Activated CD8-positive, alpha-beta T cell treated with anti-CD3 and anti-CD28 coated beads, Interleukin-2, amount 10 ng/mL, durations not matched to agents 7 days and 5 days (primary cell): Measurements from ENCODE around the gene ZFP64. TPM values are rescaled to one million over a fixed set of nuclear protein-coding genes. Genes with fewer than 3 reads are reported as not detected.
A peak's percentile ranks its signal among the peaks of the same experiment; 100 is the strongest.
"Not testable (repeated sequence)": the region's sequence is repeated elsewhere in the genome, so short reads cannot be mapped to it uniquely, and the experiment has no call there.

Source experiments
- ATAC-seq: fragments of 150-1000 bp; cut with Tn5 transposase; one replicate; pipeline ENCODE4 v1.10.0; 2021; ENCODE audit warnings: moderate library complexity
- CTCF ChIA-PET: fragments of 350-600 bp; sonication (Branson Sonifier 250); formaldehyde crosslinking; loops from one replicate; lab custom pipeline; 2021; ENCODE audit warnings: antibody characterized with exemption; lab: Charles Lee
- POLR2A ChIA-PET: fragments of 350-600 bp; sonication (Branson Sonifier 250); formaldehyde crosslinking; loops from one replicate; lab custom pipeline; 2021; ENCODE audit warnings: antibody characterized with exemption; lab: Charles Lee
- DNase-seq: peaks from one replicate; pipeline ENCODE4 v3.0.0-alpha.2; 2020
- H3K27ac Mint-ChIP-seq: one replicate; pipeline ENCODE4 v1.8.0; 2021; ENCODE audit warnings: mild to moderate bottlenecking, mixed read lengths
- H3K27me3 Mint-ChIP-seq: one replicate; pipeline ENCODE4 v1.8.0; 2021; ENCODE audit warnings: low read depth, mixed read lengths
- H3K36me3 Mint-ChIP-seq: one replicate; pipeline ENCODE4 v1.8.0; 2021; ENCODE audit warnings: low read depth, mixed read lengths
- H3K4me1 Mint-ChIP-seq: one replicate; pipeline ENCODE4 v1.8.0; 2021; ENCODE audit warnings: low read depth, mixed read lengths
- H3K4me3 Mint-ChIP-seq: one replicate; pipeline ENCODE4 v1.8.0; 2021; ENCODE audit warnings: mild to moderate bottlenecking, mixed read lengths
- H3K9me3 Mint-ChIP-seq: one replicate; pipeline ENCODE4 v1.8.0; 2022; ENCODE audit warnings: mixed read lengths; ENCODE audit not compliant: insufficient read depth
- total RNA-seq, 2 experiments: library from RNA; stranded (reverse); gene quantifications; one replicate each; pipeline ENCODE4 v1.2.3, GENCODE V29; 2021

ZFP64 gene
- 10 to 100 TPM; 10.4 to 10.5 TPM for total RNA-seq

- ATAC-seq (peak; percentile 87), DNase-seq (peak; percentile 77)
- Mint-ChIP-seq H3K27ac (peak within 1 kb of the TSS; percentile 92), H3K27me3 (no peaks in the 10 kb centered on the region), H3K36me3 (peaks cover 3% of the 10 kb centered on the region), H3K4me1 (peaks cover 21% of the 10 kb centered on the region), H3K9me3 (no peaks in the 10 kb centered on the region), H3K4me3 (peak within 1 kb of the TSS; percentile 95)
- POLR2A ChIA-PET = interaction anchor here (0.6 to 1.1 kb wide), 6 partner anchors 12 to 1220 kb away, joined by 3 to 6 read pairs (median 4); no protein-coding TSS in a partner anchor
- CTCF ChIA-PET = interaction anchor here (0.6 to 1.6 kb wide), 14 partner anchors 10 to 1377 kb away, joined by 3 to 7 read pairs (median 4); no protein-coding TSS in a partner anchor
These were observed at the start of gene ZFP64 for GRCh38 chr20:52191132-52191915. ZFP64 (minus strand) TSS chr20:52191779; CDS start chr20:52191636, 143 bp downstream.

GRCh38 chr20:52240802-52241201, 49.2 kb upstream of the ZFP64 start:
- H3K4me1 Mint-ChIP-seq = no peaks in the 10 kb centered on the region
- ChIA-PET POLR2A (no interaction called here), CTCF (no interaction called here)
- H3K27ac Mint-ChIP-seq = no peak overlapping the region
- H3K4me3 Mint-ChIP-seq = no peak overlapping the region
- DNase-seq = no peak
- H3K36me3 Mint-ChIP-seq = no peaks in the 10 kb centered on the region
- H3K27me3 Mint-ChIP-seq = peaks cover 2% of the 10 kb centered on the region
- no peaks in the 10 kb centered on the region for H3K9me3 Mint-ChIP-seq
- no peak for ATAC-seq

- H3K36me3 Mint-ChIP-seq = no peaks in the 10 kb centered on the region
- H3K9me3 Mint-ChIP-seq = no peaks in the 10 kb centered on the region
- no peaks in the 10 kb centered on the region for H3K4me1 Mint-ChIP-seq
- no peak for DNase-seq
- ChIA-PET CTCF (interaction anchor here (1.1 kb wide), 1 partner anchor 73 kb away, joined by 3 read pairs; no protein-coding TSS in a partner anchor), POLR2A (no interaction called here)
- no peak overlapping the region for H3K27ac Mint-ChIP-seq
- H3K27me3 Mint-ChIP-seq = peaks cover 2% of the 10 kb centered on the region
- H3K4me3 Mint-ChIP-seq = no peak overlapping the region
- no peak for ATAC-seq
These were observed 47.5 kb upstream of the ZFP64 start for GRCh38 chr20:52239102-52239501.

- H3K4me1 Mint-ChIP-seq = no peaks in the 10 kb centered on the region
- DNase-seq = no peak
- H3K9me3 Mint-ChIP-seq = no peaks in the 10 kb centered on the region
- CTCF ChIA-PET = no interaction called here
- no peak overlapping the region for H3K27ac Mint-ChIP-seq
- H3K27me3 Mint-ChIP-seq = peaks cover 2% of the 10 kb centered on the region
- H3K4me3 Mint-ChIP-seq = no peak overlapping the region
- H3K36me3 Mint-ChIP-seq = no peaks in the 10 kb centered on the region
- ATAC-seq = no peak
- POLR2A ChIA-PET = no interaction called here
These were observed 44.7 kb upstream of the ZFP64 start for GRCh38 chr20:52236292-52236691.

- ChIA-PET CTCF (no interaction called here), POLR2A (no interaction called here)
- no peaks in the 10 kb centered on the region for H3K9me3 Mint-ChIP-seq
- H3K4me1 Mint-ChIP-seq = no peaks in the 10 kb centered on the region
- DNase-seq = no peak
- H3K27ac Mint-ChIP-seq = no peak overlapping the region
- H3K4me3 Mint-ChIP-seq = no peak overlapping the region
- peaks cover 2% of the 10 kb centered on the region for H3K27me3 Mint-ChIP-seq
- no peak for ATAC-seq
- H3K36me3 Mint-ChIP-seq = no peaks in the 10 kb centered on the region
These were observed 43.5 kb upstream of the ZFP64 start for GRCh38 chr20:52235129-52235528.

GRCh38 chr20:52234302-52235045, 42.9 kb upstream of the ZFP64 start:
- H3K4me1 Mint-ChIP-seq = no peaks in the 10 kb centered on the region
- ChIA-PET CTCF (no interaction called here), POLR2A (no interaction called here)
- H3K9me3 Mint-ChIP-seq = no peaks in the 10 kb centered on the region
- H3K27ac Mint-ChIP-seq = no peak overlapping the region
- H3K36me3 Mint-ChIP-seq = no peaks in the 10 kb centered on the region
- ATAC-seq (no peak), DNase-seq (no peak)
- H3K4me3 Mint-ChIP-seq = no peak overlapping the region
- H3K27me3 Mint-ChIP-seq = peaks cover 2% of the 10 kb centered on the region

GRCh38 chr20:52231230-52231746, 39.7 kb upstream of the ZFP64 start:
- POLR2A ChIA-PET = no interaction called here
- CTCF ChIA-PET = interaction anchor here (0.6 to 1.0 kb wide), 2 partner anchors 40 to 351 kb away, joined by 3 read pairs; partner anchors contain the start of gene ZFP64
- H3K4me1 Mint-ChIP-seq = no peaks in the 10 kb centered on the region

GRCh38 chr20:52230409-52230808, 38.8 kb upstream of the ZFP64 start:
- POLR2A ChIA-PET = interaction anchor here (0.7 kb wide), 1 partner anchor 50 kb away, joined by 3 read pairs; no protein-coding TSS in a partner anchor

More at GRCh38 chr20:52231230-52231746, 39.7 kb upstream of the ZFP64 start:
- Mint-ChIP-seq H3K36me3 (no peaks in the 10 kb centered on the region), H3K27ac (no peak overlapping the region), H3K9me3 (no peaks in the 10 kb centered on the region), H3K4me3 (no peak overlapping the region), H3K27me3 (peaks cover 2% of the 10 kb centered on the region)
- DNase-seq = no peak
- no peak for ATAC-seq

GRCh38 chr20:52229346-52229745, 37.8 kb upstream of the ZFP64 start:
- H3K9me3 Mint-ChIP-seq, CTCF ChIA-PET, DNase-seq, H3K27ac Mint-ChIP-seq, ATAC-seq, H3K27me3 Mint-ChIP-seq, H3K4me3 Mint-ChIP-seq, POLR2A ChIA-PET, H3K4me1 Mint-ChIP-seq, H3K36me3 Mint-ChIP-seq: not testable (repeated sequence)

More at GRCh38 chr20:52230409-52230808, 38.8 kb upstream of the ZFP64 start:
- Mint-ChIP-seq H3K9me3 (no peaks in the 10 kb centered on the region), H3K27me3 (peaks cover 2% of the 10 kb centered on the region), H3K27ac (no peak overlapping the region), H3K4me3 (no peak overlapping the region), H3K36me3 (no peaks in the 10 kb centered on the region), H3K4me1 (no peaks in the 10 kb centered on the region)
- CTCF ChIA-PET = interaction anchor here (0.6 to 0.8 kb wide), 2 partner anchors 9 to 352 kb away, joined by 3 read pairs; no protein-coding TSS in a partner anchor
- no peak for ATAC-seq
- no peak for DNase-seq

GRCh38 chr20:52226370-52226769, 34.8 kb upstream of the ZFP64 start:
- no peak overlapping the region for H3K27ac Mint-ChIP-seq
- H3K9me3 Mint-ChIP-seq = peaks cover 4% of the 10 kb centered on the region
- ChIA-PET POLR2A (no interaction called here), CTCF (no interaction called here)
- H3K27me3 Mint-ChIP-seq = peaks cover 3% of the 10 kb centered on the region
- H3K4me3 Mint-ChIP-seq = no peak overlapping the region
- no peak for ATAC-seq
- H3K4me1 Mint-ChIP-seq = no peaks in the 10 kb centered on the region
- DNase-seq = no peak
- no peaks in the 10 kb centered on the region for H3K36me3 Mint-ChIP-seq

GRCh38 chr20:52224920-52225319, 33.3 kb upstream of the ZFP64 start:
- Mint-ChIP-seq H3K9me3 (peaks cover 6% of the 10 kb centered on the region), H3K4me3 (no peak overlapping the region), H3K27ac (no peak overlapping the region), H3K27me3 (peaks cover 2% of the 10 kb centered on the region), H3K36me3 (no peaks in the 10 kb centered on the region), H3K4me1 (no peaks in the 10 kb centered on the region)
- ChIA-PET CTCF (no interaction called here), POLR2A (no interaction called here)
- DNase-seq (no peak), ATAC-seq (no peak)
